MCF 10A (cell line): ENCODE measurements around the gene FYCO1. TPM values are rescaled to one million over a fixed set of nuclear protein-coding genes. Genes with fewer than 3 reads are reported as not detected.

Experiments used
- BruUV-seq: library from RNA; stranded (reverse); fragments of 400-500 nt; replicated peaks from 2 replicates; lab custom pipeline; 2021; lab: Mats Ljungman, UMichigan
- CTCF ChIA-PET: fragments of 300-600 bp; sonication (Branson Sonifier 250); formaldehyde crosslinking; extraction: SDS; loops from one replicate; lab custom pipeline; 2021; ENCODE audit warnings: antibody characterized with exemption, inconsistent platforms; lab: Yijun Ruan, JAX
- POLR2A ChIA-PET: fragments of 300-600, 350-650 bp; sonication (Branson Sonifier 250); formaldehyde crosslinking; extraction: SDS; loops from one replicate; lab custom pipeline; 2020; ENCODE audit warnings: antibody characterized with exemption, inconsistent platforms; lab: Yijun Ruan, JAX
- DNase-seq: peaks from one replicate; pipeline ENCODE4 v3.0.0-alpha.2; 2018; ENCODE audit not compliant: unreplicated experiment
- H3K27ac Mint-ChIP-seq: one replicate; pipeline ENCODE4 v1.8.0; 2022; ENCODE audit warnings: mild to moderate bottlenecking, low read depth, mixed read lengths; ENCODE audit not compliant: unreplicated experiment
- H3K27me3 Mint-ChIP-seq: one replicate; pipeline ENCODE4 v1.8.0; 2022; ENCODE audit warnings: mixed read lengths; ENCODE audit not compliant: insufficient read depth, unreplicated experiment
- H3K36me3 Mint-ChIP-seq: one replicate; pipeline ENCODE4 v1.8.0; 2022; ENCODE audit warnings: mild to moderate bottlenecking, moderate library complexity, mixed read lengths; ENCODE audit not compliant: insufficient read depth, unreplicated experiment
- H3K4me1 Mint-ChIP-seq: one replicate; pipeline ENCODE4 v1.8.0; 2022; ENCODE audit warnings: mixed read lengths; ENCODE audit not compliant: insufficient read depth, unreplicated experiment
- H3K4me3 Mint-ChIP-seq: one replicate; pipeline ENCODE4 v1.8.0; 2022; ENCODE audit warnings: mild to moderate bottlenecking, moderate library complexity, mixed read lengths; ENCODE audit not compliant: unreplicated experiment
- H3K9me3 Mint-ChIP-seq: one replicate; pipeline ENCODE4 v1.8.0; 2022; ENCODE audit warnings: mixed read lengths; ENCODE audit not compliant: unreplicated experiment
- intact Hi-C: fragments of 100-400 bp; cut with micrococcal nuclease; formaldehyde crosslinking; loops from 2 replicates; pipeline ENCODE4 v1.14.1; 2022
- total RNA-seq: library from RNA; stranded (reverse); gene quantifications from 2 replicates; pipeline ENCODE4 v1.2.3, GENCODE V29; 2022
- TF ChIP-seq, protein P1 (sequence below): fragments of 200-600 bp; IDR thresholded peaks from one replicate; pipeline ENCODE4 v1.8.0; 2022; ENCODE audit warnings: antibody characterized with exemption, mild to moderate bottlenecking; ENCODE audit not compliant: unreplicated experiment

Gene FYCO1
- total RNA-seq, 1 experiment from 2014 or later = 18.4 TPM

- BruUV-seq = no TSS peak
- intact Hi-C loops = loop anchor here (10.0 kb wide), 2 partner anchors 273 to 417 kb away; partner anchors contain the start of gene CCR1
- TF ChIP-seq, protein P1, sequence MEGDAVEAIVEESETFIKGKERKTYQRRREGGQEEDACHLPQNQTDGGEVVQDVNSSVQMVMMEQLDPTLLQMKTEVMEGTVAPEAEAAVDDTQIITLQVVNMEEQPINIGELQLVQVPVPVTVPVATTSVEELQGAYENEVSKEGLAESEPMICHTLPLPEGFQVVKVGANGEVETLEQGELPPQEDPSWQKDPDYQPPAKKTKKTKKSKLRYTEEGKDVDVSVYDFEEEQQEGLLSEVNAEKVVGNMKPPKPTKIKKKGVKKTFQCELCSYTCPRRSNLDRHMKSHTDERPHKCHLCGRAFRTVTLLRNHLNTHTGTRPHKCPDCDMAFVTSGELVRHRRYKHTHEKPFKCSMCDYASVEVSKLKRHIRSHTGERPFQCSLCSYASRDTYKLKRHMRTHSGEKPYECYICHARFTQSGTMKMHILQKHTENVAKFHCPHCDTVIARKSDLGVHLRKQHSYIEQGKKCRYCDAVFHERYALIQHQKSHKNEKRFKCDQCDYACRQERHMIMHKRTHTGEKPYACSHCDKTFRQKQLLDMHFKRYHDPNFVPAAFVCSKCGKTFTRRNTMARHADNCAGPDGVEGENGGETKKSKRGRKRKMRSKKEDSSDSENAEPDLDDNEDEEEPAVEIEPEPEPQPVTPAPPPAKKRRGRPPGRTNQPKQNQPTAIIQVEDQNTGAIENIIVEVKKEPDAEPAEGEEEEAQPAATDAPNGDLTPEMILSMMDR = no peak
- Mint-ChIP-seq H3K9me3 (no peaks in the 10 kb centered on the region), H3K36me3 (peaks cover 52% of the 10 kb centered on the region), H3K4me3 (no peak overlapping the region), H3K27me3 (no peaks in the 10 kb centered on the region), H3K4me1 (no peaks in the 10 kb centered on the region), H3K27ac (peak overlapping the region; percentile 25)
- CTCF ChIA-PET = interaction anchor here (0.6 to 7.2 kb wide), 2 partner anchors 90 to 147 kb away, joined by 4 to 64 read pairs; no protein-coding TSS in a partner anchor
- POLR2A ChIA-PET = interaction anchor here (1.1 kb wide), 1 partner anchor 9 kb away, joined by 3 read pairs; no protein-coding TSS in a partner anchor
- no peak for DNase-seq
These were observed 64.1 kb downstream of the FYCO1 start for GRCh38 chr3:45931496-45931895.

GRCh38 chr3:45929042-45929679 is 66.5 kb downstream of the FYCO1 start:
- no peaks in the 10 kb centered on the region for H3K4me1 Mint-ChIP-seq
- no peak overlapping the region for H3K27ac Mint-ChIP-seq
- intact Hi-C loops = loop anchor here (1.0 to 5.0 kb wide), 2 partner anchors 87 to 168 kb away; partner anchors contain the start of gene LZTFL1
- no peaks in the 10 kb centered on the region for H3K27me3 Mint-ChIP-seq
- ChIA-PET POLR2A (interaction anchor here (0.6 kb wide), 1 partner anchor 40 kb away, joined by 3 read pairs; no protein-coding TSS in a partner anchor), CTCF (interaction anchor here (0.5 to 7.2 kb wide), 17 partner anchors 8 to 897 kb away, joined by 3 to 64 read pairs (median 4); no protein-coding TSS in a partner anchor)
- no peak overlapping the region for H3K4me3 Mint-ChIP-seq
- BruUV-seq = no TSS peak
- H3K36me3 Mint-ChIP-seq = peaks cover 30% of the 10 kb centered on the region
- DNase-seq = peak; percentile 51
- no peaks in the 10 kb centered on the region for H3K9me3 Mint-ChIP-seq
- TF ChIP-seq, protein P1 = peak; percentile 61

DNA sequence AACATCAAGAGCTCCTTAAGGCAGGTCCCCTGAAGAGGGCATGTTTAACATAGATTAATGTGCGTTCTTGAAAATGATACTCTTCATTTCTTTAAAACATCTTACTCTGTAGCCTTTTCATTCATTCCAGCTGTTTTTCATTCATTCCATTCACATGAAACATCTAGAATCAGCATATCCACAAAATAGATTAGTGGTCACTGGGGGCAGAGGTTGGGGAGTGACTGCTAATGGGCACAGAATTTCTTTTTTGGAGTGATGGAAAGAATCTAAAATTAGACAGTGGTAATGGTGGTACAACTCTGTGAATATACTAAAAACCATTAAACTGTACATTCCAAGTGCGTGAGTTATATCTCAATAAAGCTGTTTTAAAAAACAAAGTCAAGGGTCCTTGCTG is 67.7 kb downstream of the FYCO1 start:
- no peak for DNase-seq
- TF ChIP-seq, protein P1 = no peak
- Mint-ChIP-seq H3K27me3 (no peaks in the 10 kb centered on the region), H3K4me3 (no peak overlapping the region), H3K9me3 (no peaks in the 10 kb centered on the region), H3K36me3 (peaks cover 33% of the 10 kb centered on the region), H3K27ac (no peak overlapping the region), H3K4me1 (no peaks in the 10 kb centered on the region)
- intact Hi-C loops = loop anchor here (5.0 kb wide), 1 partner anchor 86 kb away; the partner anchor contains the start of gene LZTFL1
- ChIA-PET CTCF (interaction anchor here (1.2 to 7.2 kb wide), 5 partner anchors 9 to 165 kb away, joined by 3 to 64 read pairs (median 7); partner anchors contain the start of gene LZTFL1), POLR2A (no interaction called here)
- BruUV-seq = no TSS peak

DNA sequence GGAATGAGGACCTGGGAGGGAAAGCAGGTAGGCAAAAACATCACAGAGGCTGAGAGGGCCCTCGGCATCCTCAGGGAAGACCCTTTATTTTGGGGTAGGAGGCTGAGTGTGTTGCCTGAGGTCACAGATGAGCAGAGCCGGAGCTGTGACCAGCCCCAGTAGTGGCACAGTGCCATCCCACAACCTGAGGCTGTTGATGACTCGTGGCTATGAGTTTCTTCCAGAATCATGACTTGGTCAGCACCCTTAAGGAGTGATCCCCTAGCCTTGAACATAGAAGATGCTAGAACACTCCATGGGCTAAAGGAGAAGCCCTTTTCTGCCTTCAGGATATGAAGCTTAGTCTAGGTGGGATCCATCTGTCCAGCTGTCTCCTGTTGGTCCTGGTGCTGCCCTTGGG is 71.9 kb downstream of the FYCO1 start:
- Mint-ChIP-seq H3K9me3 (no peaks in the 10 kb centered on the region), H3K4me3 (no peak overlapping the region), H3K27ac (no peak overlapping the region), H3K4me1 (no peaks in the 10 kb centered on the region), H3K36me3 (peaks cover 29% of the 10 kb centered on the region), H3K27me3 (no peaks in the 10 kb centered on the region)
- ChIA-PET CTCF (interaction anchor here (0.8 kb wide), 1 partner anchor 155 kb away, joined by 6 read pairs; no protein-coding TSS in a partner anchor), POLR2A (interaction anchor here (1.8 kb wide), 1 partner anchor 16 kb away, joined by 3 read pairs; no protein-coding TSS in a partner anchor)
- TF ChIP-seq, protein P1 = no peak
- DNase-seq = peak; percentile 23
- no TSS peak for BruUV-seq
- intact Hi-C loops = no loop called here
